ENCODE measurements around the gene APBA1. TPM values are rescaled to one million over a fixed set of nuclear protein-coding genes. Genes with fewer than 3 reads are reported as not detected.

Gene APBA1
- total RNA-seq, 1 donor from 2014 or later = 0.55 TPM

DNA sequence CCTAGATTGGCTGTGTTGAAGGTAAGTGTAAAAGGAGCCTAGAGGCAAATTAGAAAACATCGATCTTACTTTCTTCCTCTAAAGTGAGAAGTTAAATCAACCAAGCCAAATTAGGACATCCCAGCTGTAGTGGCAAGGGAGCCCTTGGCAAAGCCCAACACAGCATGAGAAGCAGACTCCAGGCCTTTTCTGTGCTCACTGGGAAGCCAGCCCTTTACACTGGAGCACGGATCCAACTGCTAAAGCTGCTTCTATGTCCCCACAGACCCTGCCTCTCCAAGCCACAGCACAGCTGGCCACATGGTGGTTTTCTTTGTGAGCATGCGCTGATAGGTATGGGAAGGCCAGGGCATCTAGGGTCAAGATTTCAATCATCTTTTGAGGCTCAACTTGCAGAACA, 94.1 kb downstream of the APBA1 start:
- no peak for DNase-seq (ENCODE audit: low read depth)

DNA sequence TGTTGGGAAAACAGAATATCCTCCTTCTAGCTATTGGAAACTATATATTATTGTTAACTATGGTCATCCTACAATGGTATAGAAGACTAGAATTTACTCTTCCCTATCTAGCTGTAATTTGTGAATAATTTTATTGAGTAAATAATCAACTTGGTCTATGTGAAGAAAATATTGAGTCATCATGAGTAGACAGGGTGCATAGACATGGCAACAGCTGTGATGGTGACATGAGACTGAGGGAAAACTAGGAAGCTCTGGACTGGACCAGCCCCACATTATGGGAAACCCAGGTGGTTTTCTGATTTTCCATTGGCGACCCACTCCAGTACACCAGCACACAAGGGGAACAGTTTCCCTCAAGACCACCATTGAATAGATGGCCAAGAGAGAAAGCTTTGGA, 95.0 kb downstream of the APBA1 start:
- peak; percentile 62 for DNase-seq (ENCODE audit: low read depth)

DNA sequence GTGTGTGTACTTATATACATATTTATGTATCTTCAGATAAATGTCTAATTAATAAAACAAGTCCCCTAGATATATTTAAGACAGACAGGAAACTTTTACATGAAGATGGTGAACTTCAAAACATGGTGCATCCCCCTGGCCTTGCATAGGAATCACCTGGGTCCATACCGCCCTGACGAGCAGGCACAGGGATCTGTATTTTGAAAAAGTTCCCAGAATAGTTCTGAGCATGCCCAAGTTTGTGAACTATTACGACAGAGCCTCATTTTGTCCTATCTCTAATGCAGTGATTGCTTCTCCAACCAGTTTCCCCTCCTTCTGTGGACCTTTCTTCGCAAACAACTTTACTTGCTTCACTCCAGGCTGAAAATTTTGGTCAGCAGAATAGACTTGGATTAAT, 98.1 kb downstream of the APBA1 start:
- no peak for DNase-seq (ENCODE audit: low read depth)

DNA sequence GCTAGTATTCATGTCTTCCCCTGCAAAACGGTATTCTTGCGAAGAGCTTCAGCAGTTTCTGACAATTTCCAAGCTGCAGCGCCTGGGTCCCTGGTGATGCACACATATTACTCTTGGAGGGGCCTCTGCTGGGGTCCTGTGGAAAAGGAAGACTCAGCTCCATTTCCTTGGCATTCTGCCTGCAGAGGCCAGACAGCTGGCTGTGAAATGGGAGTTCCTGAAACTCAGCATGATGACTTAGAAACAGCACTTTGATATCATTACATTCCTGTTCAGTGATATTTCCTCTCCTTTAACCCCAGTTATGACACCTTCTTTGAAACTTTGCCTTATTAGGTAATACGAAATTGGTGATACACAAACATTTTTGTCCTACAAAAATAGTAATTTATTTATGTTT, 98.5 kb downstream of the APBA1 start:
- DNase-seq (ENCODE audit: low read depth) = peak; percentile 48

DNA sequence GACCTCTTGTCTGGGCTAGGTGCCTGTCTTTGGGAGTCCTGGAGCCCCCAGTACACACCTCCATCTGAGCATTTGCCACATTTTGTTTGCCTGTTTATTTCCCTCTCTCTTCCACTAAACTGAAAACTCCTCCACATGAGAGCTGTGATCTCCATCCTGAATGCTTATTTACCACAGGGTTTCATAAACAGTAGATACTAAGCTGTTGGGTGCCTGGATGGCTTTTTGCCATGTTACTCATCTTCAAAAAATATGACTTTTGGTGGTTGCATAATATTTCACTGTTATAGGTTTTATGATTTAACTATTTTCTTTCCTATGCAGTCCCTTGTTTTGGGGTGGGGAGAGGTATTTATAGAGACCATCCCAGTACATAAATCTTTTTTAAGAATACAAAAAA, 99.6 kb downstream of the APBA1 start:
- DNase-seq (ENCODE audit: low read depth) = no peak

DNA sequence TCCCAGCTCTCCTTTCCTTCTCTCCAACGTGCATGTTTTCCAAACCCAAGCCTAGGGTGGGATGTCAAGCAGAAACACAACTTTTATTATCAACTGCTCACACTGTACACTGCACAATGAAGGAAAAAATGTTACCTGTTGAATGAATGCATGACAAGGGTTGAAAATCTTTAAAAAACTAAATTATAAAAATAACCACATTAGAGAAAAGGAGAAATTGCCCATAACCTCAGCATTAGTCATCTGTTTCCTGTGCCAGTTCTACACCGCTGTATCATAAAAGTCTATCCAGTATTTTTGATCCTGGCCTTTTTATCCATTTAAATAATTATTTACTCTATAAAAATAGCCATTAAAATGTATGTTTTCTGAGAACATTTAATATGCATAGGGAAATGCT, 101.1 kb downstream of the APBA1 start:
- no peak for DNase-seq (ENCODE audit: low read depth)

DNA sequence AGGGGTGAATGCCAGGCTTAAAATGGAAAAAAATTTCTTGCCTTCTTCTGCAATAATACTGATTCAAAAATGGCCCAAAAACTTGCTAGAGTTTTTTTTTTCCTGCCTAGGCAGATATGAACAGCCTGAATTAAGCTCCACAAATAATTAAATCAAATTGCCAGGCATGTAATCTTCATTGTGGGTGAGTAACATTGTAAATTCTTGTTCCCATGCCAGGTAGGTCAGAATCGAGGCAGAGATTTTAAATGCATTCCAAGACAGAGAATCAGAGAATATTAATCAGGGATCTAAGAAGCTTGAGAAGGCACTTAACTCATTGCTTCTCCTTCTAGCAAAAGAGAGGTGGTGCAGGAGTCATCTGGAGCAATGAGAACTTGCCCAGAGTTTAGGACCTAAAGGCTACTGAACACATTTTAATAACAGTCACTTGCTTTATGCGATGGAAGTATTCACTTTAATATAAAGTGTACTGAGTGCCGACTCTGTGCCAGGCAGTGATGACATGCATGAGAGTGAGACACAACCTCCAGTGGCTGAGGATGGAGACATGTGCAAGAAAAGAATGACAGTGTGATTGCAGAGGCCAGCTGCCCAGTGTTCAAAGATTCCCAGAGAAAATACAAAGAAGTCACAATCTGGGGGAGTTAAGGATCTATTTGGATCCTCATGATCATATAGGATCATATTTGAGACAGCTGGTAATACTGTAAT, 102.3 kb downstream of the APBA1 start:
- peak; percentile 91 for DNase-seq (ENCODE audit: low read depth)

DNA sequence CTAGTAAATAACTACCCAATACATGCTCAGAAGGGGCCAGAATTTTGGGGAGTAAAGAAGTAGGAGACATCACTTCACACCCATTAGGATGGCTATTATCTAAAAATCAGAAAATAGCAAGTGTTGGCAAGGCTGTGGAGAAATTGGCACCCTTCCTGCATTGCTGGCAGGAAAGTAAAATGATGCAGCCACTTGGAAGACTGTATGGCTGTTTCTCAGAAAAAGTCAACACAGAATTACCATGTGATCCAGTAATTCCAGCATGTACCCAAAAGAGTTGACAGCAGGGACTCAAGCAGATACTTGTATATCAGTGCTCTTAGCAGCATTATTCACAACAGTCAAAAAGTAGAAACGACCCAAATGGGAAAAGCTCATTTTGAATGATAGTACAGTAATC, 107.6 kb downstream of the APBA1 start:
- no peak for DNase-seq (ENCODE audit: low read depth)

DNA sequence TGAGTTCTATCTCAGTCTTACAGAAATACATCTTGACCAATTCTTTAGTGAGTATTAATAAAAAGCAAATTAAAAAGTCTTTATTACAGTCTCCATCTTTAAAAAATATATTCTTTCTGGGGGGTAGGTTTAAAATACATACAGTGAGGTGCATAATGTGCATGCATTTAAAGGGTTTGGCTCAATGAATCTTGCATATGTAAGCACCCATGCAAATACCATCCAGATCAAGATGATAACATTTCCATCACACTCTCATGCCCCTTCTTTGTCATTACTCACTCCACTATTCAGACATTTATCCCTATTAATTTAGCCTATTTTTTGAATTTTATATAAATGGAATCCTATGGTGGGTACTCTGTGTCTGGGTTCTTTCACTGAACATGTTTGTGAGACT, 113.0 kb downstream of the APBA1 start:
- no peak for DNase-seq (ENCODE audit: low read depth)

DNA sequence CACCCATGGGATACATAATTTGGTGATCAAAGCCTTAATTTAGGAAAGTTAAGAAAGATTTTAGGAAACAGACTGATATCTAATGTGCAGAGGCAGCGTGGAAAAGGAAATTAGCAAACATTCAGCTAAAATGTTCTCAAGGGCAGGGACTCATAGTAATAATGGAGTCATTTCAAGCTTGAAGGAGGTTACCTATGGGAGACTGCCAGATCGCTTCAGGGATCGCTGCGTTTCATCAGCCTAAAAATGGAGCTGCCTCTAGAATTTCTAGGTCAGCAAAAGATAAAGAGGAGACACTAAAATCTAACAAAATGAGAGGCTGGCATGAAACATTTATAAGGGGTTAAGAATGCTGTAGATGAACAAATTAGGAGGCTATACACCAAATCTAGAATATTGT, 115.5 kb downstream of the APBA1 start:
- no peak for DNase-seq (ENCODE audit: low read depth)

DNA sequence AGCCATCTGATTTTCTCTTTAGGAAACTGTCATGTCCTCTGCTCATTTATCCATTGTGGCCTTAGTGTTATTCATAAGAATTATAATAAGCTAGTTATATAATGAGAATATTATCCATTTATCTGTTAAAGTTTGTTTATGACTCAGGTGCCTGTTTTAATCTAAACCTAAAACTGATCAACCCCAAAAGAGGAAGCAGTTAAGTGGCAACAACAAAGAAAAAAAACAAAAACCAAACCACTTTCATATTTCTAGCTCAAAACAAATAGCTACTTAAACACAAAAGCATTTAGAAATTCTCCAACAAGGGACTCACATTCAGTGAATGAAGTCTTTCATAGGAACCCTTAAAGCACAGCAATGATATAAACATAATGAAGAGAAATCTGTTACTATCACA, 116.4 kb downstream of the APBA1 start:
- no peak for DNase-seq (ENCODE audit: low read depth)

DNA sequence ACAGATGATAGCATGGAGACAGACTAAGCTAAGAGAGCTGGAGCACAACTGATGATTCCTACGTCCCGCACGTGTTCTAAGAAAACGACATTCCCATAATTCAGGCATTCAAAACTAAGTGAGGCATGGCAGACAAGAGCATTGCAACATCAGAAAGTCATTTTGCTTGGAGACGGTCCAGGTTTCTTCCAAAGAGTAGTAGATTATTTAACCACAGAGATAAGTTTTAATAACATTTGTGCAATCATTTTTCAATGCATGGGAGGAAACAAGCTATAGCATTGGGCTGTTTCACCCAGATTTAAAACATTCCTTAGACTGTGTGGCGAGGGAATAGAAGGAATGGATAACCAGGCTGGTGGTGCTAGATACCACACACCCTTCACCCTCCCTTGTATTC, 117.2 kb downstream of the APBA1 start:
- peak; percentile 83 for DNase-seq (ENCODE audit: low read depth)

DNA sequence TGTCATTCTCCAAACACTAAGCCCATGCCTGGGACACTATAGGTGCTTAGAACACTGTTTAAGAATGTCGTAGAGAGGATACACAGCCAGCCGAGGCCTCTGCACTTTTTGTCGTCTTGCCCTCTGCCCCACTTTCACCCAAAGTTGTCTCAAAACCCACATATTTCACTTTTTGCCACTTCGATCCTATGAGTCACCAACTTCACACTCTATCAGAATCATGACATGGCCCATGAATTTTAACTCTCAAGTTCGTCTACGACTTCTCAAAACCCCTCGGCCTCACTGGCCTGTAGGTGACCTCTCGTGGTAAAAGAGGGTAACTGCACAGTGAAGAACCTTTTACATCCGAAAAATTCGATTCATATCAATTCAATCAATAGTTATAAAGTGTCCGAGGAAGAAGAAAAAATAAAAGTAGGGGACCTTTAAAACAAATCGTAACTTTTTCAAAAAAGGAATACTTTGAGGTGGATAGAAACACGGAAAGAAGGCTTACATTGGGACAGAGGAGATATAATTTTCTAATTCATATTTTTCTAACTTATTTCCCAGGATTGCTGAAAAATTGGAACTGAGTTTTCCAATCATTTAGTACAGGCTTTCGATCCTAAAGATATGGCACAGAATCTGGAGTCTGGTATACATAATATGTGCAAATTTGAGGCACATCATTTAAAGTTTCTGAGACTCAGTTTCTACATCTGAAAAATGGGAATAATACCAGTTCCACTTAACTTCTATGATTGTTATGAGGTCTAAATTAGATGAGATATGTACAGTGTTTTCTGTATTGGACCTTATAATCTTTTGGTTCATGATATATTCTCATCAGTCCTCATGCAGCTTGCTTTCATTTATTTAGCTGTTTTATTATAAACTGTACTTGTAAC, 122.6 kb downstream of the APBA1 start:
- DNase-seq (ENCODE audit: low read depth) = peak; percentile 59

DNA sequence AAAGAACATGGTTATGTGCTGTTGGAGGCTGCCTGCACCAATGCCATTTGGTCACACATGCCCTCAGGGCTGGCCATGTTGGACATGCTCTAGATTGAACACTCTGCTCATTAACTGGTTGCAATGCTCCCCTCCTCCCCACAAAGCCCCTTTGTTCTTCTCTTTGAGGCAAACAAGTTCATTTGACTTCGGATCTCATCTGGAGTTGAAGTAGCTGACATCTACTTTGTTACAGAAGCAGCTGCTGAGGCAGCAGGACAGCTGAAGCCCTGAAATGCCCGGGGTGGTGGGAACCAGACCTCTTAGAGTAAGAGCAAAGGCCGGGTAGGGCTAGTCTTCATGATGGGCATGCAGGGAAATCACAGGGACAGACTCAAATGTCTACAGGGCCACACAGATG, 123.5 kb downstream of the APBA1 start:
- DNase-seq (ENCODE audit: low read depth) = no peak

DNA sequence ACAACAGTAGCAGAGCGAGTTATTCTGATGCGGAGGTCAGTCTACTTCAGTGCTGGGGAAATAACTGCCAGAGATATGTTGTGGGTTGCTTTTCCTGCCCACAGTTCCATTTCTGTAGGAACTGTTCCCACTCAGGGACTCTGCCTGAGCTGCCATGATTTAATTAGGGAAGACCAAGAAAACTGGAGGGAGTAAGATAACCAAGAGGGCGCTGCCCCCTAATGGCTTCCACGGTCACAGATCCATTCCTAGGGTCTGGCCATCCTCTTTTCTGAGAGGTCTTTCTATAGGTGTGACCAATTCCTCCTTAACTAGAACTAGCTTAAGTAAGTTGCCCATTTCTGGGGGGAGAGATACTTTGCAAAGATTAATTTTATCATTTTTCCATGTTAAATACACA, 125.9 kb downstream of the APBA1 start:
- DNase-seq (ENCODE audit: low read depth) = peak; percentile 22

DNA sequence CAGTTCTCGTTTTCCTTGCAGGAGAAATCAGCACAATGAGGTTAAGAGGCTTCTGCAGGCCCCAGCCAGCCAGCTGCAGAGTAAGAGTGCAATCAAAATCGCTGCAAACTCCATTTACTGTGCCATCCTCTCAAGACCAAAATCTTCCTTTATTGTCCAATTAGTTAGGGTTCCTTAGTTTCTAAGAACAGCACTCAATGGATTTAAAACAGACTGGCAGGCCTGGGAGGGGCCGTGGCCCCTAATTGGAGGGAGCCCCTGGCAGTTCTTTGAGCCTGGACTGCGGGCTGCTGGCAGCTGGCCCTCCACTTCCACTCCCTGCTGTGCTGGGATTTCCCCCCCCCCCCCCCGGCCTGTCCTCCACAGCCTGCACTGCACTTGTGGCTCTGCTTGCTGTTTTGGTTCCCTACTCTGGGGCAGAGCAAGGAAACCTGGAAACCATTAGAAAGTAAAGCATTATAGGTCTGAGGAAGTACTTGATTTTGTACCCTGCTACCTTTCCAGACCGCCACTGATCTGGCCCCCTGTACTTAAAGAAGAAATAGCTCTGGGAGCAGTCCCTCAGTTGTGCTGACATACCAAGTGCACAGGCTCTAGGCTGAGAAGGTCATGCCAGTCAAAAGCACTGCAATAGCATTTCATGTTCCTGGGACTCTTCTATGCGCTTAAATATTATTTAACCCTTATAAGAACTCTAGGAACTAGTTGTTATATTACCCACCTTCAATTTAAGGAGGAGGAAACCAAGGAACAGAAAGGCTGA, 129.0 kb downstream of the APBA1 start:
- no peak for DNase-seq (ENCODE audit: low read depth)

DNA sequence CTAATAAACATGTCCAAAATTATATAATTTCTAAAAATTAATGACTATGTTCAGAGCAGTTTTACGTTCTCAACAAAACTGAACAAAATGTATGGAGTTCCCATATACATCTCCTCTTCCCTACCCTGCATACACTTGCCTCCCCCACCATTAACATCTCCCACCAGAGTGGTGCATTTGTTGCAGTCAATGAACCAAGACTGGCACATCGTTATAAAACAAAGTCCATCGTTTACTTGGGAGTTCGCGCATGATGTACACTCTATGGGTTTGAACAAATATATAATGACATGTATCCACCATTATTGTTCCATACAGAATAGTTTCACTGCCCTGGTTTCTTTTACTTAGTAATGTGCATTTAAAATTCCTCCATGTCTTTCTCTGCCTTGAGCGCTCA, 130.1 kb downstream of the APBA1 start:
- DNase-seq (ENCODE audit: low read depth) = no peak

DNA sequence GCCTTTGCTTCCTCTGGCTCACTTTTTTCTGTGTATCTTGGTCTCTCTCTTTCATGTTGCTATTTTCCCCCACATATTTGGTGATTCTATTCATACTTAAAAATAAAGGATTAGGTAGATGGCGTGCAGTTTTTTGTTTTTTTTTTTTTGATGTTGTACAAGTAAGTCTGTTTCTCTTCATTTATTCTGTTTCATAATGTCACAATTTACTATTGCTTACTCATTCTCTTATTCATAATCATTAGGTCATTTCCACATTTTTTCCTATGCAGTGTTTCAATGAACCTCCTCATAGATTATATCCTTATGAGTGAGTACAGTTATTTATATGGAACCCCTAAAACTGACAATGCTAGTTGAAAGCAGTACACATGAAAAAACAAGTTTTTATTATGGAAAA, 136.3 kb downstream of the APBA1 start:
- no peak for DNase-seq (ENCODE audit: low read depth)

DNA sequence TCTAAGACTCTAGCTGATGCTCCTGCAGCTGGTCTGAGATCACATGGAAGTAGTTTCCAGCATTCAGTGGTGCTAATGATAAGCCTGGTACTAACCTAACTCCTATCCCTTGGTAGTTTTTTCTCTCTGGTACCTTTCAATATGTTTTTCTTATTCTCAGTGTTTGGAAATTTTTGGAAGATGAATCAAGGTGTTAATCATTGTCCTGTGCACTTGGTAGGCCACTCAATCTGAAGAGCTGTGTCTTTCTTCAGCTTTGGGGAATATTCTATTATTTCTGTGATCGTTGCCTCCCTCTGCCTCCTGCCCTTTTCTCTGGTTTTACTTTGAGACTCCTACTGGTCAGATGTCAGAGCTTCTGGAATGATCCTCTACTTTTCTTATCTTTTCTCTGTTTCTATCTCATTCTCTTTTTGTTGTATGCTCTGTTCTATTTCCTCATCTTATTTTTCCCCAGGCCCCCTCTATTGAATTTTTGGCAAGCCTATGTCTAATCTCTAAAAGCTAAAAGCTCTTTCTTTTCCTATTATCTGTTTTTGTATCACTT, 136.8 kb downstream of the APBA1 start:
- DNase-seq (ENCODE audit: low read depth) = peak; percentile 19

DNA sequence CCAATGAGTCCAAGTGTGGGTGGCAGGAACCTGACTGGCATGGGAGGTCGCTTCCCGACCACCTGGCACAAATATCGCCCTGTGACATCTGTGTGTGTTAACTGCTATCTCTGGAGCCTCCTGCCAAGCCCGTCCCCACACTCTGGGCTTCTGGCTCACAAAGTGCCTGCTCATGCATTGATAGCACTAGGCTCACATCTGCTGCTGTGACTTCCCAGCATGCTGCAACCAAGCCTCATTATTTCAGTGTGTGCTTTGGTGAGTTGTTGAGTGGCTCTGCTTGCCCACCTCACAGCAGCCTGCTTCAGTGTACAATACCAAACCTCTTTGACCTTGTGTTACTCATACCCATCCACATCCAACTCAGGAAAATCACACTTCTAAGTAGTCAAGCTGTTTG, 139.8 kb downstream of the APBA1 start:
- no peak for DNase-seq (ENCODE audit: low read depth)

DNA sequence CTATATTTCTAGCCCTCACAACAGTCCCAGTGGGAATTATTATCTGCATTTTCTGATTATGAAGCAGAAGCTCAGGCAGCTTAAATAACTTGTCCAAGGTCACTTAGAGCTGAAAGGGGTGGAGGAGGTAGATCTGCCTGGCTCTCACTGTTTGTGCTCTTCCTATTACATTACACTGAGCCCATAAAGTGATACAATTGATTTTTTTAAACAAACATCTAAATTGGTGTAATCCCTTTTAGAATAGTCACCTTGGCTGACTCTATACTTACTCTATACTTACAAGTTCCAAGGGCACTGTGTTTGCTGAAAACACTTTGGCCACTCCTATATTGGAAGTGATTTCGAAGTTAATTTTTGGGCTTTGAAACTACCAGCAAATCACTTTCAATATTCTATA, 144.7 kb downstream of the APBA1 start:
- DNase-seq (ENCODE audit: low read depth) = no peak

DNA sequence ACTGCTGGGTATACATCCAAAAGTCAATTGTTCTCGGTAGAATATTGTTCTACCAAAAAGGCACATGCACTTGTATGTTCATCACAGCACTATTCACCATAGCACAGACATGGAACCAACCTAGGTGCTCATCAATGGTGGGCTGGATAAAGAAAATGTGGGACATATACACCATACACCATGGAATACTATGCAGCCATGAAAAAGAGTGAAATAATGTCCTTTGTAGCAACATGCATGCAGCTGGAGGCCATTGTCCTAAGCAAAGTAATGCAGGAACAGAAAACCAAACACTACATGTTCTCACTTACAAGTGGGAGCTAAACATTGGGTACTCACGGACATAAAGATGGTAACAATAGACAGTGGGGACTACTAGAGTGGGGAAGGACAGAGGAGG, 145.5 kb downstream of the APBA1 start:
- no peak for DNase-seq (ENCODE audit: low read depth)
